Mucosa of rectum (tissue), 2 donors: ENCODE data around the gene ENTPD1.

ENCODE experiments used
- H3K27ac ChIP-seq, 2 donors: one replicate each; pipeline ENCODE4 v1.7.0; 2013; ENCODE audit warnings: inconsistent platforms in 2 of 2, low read depth in 2 of 2, low read length in 2 of 2
- H3K27me3 ChIP-seq, 2 donors: one replicate each; pipeline ENCODE4 v1.7.0; 2013; ENCODE audit warnings: low read length in 2 of 2; ENCODE audit not compliant: control insufficient read depth in 2 of 2, insufficient read depth in 2 of 2
- H3K36me3 ChIP-seq, 2 donors: one replicate each; pipeline ENCODE4 v1.7.0; 2013; ENCODE audit warnings: low read length in 2 of 2; ENCODE audit not compliant: control insufficient read depth in 2 of 2, insufficient read depth in 2 of 2
- H3K4me1 ChIP-seq, 2 donors: one replicate each; pipeline ENCODE4 v1.7.0; 2013; ENCODE audit warnings: low read length in 2 of 2, mild to moderate bottlenecking in 1 of 2; ENCODE audit not compliant: control insufficient read depth in 2 of 2, insufficient read depth in 2 of 2
- H3K4me3 ChIP-seq, 2 donors: one replicate each; pipeline ENCODE4 v1.7.0; 2013; ENCODE audit warnings: low read length in 2 of 2
- H3K9ac ChIP-seq, 2 donors: one replicate each; pipeline ENCODE4 v1.7.0; 2013; ENCODE audit warnings: low read length in 2 of 2, low read depth in 1 of 2, mild to moderate bottlenecking in 1 of 2
- H3K9me3 ChIP-seq, 2 donors: one replicate each; pipeline ENCODE4 v1.7.0; 2013; ENCODE audit warnings: low read length in 2 of 2; ENCODE audit not compliant: control insufficient read depth in 2 of 2
- donor health status: healthy.
- donor health status: Normal muscosa, but diverticular disease.

The ENTPD1 gene

DNA sequence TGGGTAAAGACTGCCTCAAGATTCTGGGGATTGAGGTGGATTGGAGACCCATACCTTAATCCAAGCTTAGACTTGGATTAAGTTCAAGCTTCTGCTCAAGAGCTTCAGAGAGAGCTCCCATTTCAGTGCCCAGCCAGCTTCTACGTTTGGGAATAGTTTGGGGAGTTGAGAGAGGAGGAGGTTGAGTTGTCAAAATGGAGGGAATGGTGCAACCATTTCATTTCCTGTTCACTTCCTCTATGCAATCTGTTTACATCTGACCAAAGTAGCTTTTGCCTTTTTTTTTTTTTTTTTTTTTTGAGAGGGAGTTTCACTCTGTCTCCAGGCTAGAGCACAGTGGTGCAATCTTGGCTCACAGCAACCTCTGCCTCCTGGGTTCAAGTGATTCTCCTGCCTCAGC is 65.8 kb downstream of the ENTPD1 start:
- Histone ChIP-seq H3K27me3 (no peaks in the 10 kb centered on the region), H3K36me3 (no peaks in the 10 kb centered on the region), H3K9me3 (no peaks in the 10 kb centered on the region), H3K4me3 (no peak overlapping the region), H3K9ac (no peak overlapping the region), H3K4me1 (no peaks in the 10 kb centered on the region), H3K27ac (no peak overlapping the region)

DNA sequence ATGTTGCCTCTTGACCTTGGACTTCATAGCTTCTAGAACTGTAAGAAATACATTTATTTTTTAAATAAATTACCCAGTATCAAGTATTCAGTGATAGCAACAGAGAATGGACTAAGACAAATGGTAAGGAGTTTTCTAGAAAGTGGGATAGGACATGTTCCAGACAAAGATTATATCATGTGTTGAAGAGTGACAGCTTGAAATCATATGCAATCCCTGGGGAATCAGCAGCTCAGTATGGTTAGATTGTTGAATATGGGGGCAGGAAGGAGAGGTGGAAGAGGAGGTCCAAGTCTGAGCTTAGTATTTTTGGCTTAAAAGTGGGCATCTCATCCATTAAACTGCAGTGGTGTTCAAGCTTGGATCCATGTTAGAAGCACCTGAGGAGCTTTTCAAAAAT is 74.1 kb downstream of the ENTPD1 start:
- H3K4me1 ChIP-seq: peaks cover 0 to 9% of the 10 kb centered on the region in 2 donors
- no peak overlapping the region for H3K27ac ChIP-seq
- no peak overlapping the region for H3K9ac ChIP-seq
- no peaks in the 10 kb centered on the region for H3K36me3 ChIP-seq
- no peak overlapping the region for H3K4me3 ChIP-seq
- no peaks in the 10 kb centered on the region for H3K27me3 ChIP-seq
- H3K9me3 ChIP-seq: no peaks in the 10 kb centered on the region

DNA sequence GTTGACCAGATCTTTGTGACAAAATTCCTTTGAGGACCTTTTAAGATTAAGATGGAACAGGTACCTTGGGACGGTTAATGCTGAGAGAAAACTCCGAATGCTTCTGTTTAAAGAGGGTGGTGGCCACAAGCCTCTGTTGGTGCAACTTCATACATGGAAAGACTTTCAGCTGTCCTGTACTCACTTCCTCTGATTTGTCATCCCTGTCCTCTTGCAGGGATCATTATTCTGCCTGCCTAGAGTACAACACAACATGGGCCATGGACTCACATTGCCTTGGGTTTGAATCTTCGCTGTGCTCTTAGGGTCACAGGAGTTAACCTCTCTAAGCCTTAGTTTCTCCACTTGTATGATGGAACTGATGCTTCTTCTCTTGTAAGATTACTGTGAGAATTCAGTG is 75.1 kb downstream of the ENTPD1 start:
- Histone ChIP-seq H3K9me3 (no peaks in the 10 kb centered on the region), H3K4me3 (no peak overlapping the region), H3K36me3 (no peaks in the 10 kb centered on the region), H3K9ac (no peak overlapping the region), H3K27me3 (no peaks in the 10 kb centered on the region), H3K4me1 (peaks cover 0 to 9% of the 10 kb centered on the region in 2 donors), H3K27ac (peak overlapping the region in 1 of 2 donors; percentile 44)

GRCh38 chr10:95831515-95831914 is 75.6 kb downstream of the ENTPD1 start:
- H3K9ac ChIP-seq: no peak overlapping the region
- no peak overlapping the region for H3K4me3 ChIP-seq
- H3K27ac ChIP-seq: peak overlapping the region; percentile 5 to 44
- H3K4me1 ChIP-seq: peaks cover under 1 to 9% of the 10 kb centered on the region in 2 donors
- H3K27me3 ChIP-seq: no peaks in the 10 kb centered on the region
- H3K9me3 ChIP-seq: no peaks in the 10 kb centered on the region
- H3K36me3 ChIP-seq: no peaks in the 10 kb centered on the region

DNA sequence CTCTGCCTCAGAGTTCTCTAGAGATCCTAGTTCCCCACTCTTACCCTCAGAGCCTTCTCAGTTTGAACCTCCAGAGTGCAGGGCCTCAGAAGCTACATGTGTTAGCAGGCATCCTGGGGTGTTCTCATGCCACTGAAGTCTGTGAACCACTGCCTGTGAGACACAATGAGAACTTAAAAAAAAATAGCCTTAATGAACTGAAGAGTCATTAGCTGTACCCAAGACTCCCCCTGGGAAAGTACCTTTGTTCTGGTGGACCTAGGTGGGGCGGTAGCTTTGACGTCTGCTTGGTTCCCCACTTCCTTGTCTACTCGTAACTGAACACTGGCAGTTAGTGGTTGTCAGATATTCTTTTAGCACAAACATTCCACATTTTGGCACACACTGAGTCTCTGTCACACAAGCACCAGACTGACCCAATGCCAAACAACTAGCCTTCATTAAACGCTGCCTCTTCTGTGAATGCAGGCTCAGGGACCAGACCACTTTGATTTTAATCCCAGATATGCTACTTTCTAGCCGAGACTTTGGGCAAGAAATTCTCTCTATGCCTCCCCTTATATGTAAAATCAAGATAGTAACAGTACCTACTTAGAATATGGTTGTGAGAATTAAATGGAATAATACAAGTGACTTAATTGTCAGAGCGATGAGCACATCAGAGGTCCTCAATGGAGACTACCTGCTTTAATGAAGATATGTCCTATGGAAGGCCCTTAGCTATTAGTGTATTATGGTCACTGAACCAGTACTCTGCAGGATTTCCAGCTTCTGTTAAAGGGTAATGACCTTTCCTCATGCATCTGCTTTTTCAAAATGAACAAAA is 76.5 kb downstream of the ENTPD1 start:
- peak overlapping the region; percentile 44 to 56 for H3K27ac ChIP-seq
- H3K36me3 ChIP-seq: no peaks in the 10 kb centered on the region
- H3K9ac ChIP-seq: no peak overlapping the region
- peaks cover 8 to 14% of the 10 kb centered on the region in 2 donors for H3K4me1 ChIP-seq
- no peaks in the 10 kb centered on the region for H3K9me3 ChIP-seq
- no peaks in the 10 kb centered on the region for H3K27me3 ChIP-seq
- no peak overlapping the region for H3K4me3 ChIP-seq

DNA sequence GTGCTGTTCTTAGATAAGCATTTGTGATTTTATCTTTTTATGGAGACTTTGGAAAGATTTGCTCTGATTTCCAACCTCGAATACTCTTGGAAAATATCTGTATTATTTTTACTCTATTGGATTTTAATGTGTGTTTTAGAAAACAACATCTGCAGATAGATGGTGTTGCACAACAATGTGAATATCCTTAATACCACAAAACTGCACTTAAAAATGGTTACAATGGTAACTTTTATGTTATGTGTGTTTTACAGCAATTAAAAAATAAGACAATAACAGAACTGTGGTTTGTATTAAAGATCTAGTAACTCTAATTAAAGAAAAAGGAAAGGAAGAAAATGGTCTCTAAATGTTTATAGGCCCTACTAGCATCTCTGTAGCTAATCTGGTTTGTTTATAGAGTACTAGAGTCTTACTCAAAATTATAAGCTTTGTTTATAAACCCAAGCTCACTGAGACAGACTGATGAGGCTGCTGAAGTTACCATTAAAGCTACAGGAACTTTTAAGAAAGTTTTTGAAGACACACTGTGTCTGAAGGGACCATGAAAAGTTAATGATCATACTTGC is 77.2 kb downstream of the ENTPD1 start:
- Histone ChIP-seq H3K9ac (no peak overlapping the region), H3K4me1 (peaks cover 8 to 19% of the 10 kb centered on the region in 2 donors), H3K27ac (peak overlapping the region in 1 of 2 donors; percentile 44), H3K4me3 (no peak overlapping the region), H3K27me3 (no peaks in the 10 kb centered on the region), H3K9me3 (no peaks in the 10 kb centered on the region), H3K36me3 (no peaks in the 10 kb centered on the region)

GRCh38 chr10:95834406-95834805 is 78.4 kb downstream of the ENTPD1 start:
- H3K4me1 ChIP-seq: peaks cover 8 to 19% of the 10 kb centered on the region in 2 donors
- peak overlapping the region in 1 of 2 donors; percentile 34 for H3K27ac ChIP-seq
- H3K36me3 ChIP-seq: no peaks in the 10 kb centered on the region
- H3K27me3 ChIP-seq: no peaks in the 10 kb centered on the region
- no peak overlapping the region for H3K9ac ChIP-seq
- no peak overlapping the region for H3K4me3 ChIP-seq
- no peaks in the 10 kb centered on the region for H3K9me3 ChIP-seq

GRCh38 chr10:95835149-95835860 is 79.3 kb downstream of the ENTPD1 start:
- Histone ChIP-seq H3K9ac (no peak overlapping the region), H3K27me3 (no peaks in the 10 kb centered on the region), H3K36me3 (no peaks in the 10 kb centered on the region), H3K27ac (no peak overlapping the region), H3K4me1 (peaks cover 8 to 19% of the 10 kb centered on the region in 2 donors), H3K9me3 (no peaks in the 10 kb centered on the region), H3K4me3 (no peak overlapping the region)

DNA sequence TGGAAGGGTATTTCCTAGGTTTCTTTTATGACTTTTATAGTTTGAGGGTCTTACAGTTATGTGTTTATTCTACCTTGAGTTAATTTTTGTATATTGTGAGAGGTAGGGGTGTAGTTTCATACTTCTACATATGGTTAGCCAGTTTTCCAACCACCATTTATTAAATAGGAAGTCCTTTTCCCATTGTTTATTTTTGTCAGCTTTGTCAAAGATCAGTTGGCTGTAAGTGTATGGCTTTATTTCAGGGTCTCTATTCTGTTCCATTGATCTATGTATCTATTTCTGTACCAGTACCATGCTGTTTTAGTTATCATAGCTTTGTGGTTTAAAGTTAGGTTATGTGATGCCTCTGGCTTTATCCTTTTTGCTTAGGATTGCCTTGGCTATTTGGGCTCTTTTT is 79.9 kb downstream of the ENTPD1 start:
- no peaks in the 10 kb centered on the region for H3K36me3 ChIP-seq
- no peak overlapping the region for H3K27ac ChIP-seq
- H3K27me3 ChIP-seq: no peaks in the 10 kb centered on the region
- no peak overlapping the region for H3K4me3 ChIP-seq
- no peak overlapping the region for H3K9ac ChIP-seq
- H3K4me1 ChIP-seq: peaks cover 8 to 19% of the 10 kb centered on the region in 2 donors
- H3K9me3 ChIP-seq: no peaks in the 10 kb centered on the region
